Stimulated activated CD8-positive, alpha-beta memory T cell treated with anti-CD3 and anti-CD28 coated beads, Interleukin-4, amount 100 ng/mL, for 1 hour (primary cell): Measurements from ENCODE around the gene LTV1.
"Not testable (repeated sequence)": the region's sequence is repeated elsewhere in the genome, so short reads cannot be mapped to it uniquely, and the experiment has no call there.

Experiments used
- DNase-seq, 2 donors: peaks; one replicate each; pipeline ENCODE4 v3.0.0-alpha.2; 2020; ENCODE audit warnings: low read depth in 2 of 2, low spot score in 1 of 2

The LTV1 gene

GRCh38 chr6:143842902-143843676, at the start of gene LTV1:
TSS of gene LTV1 (plus strand) at chr6:143843338. CDS start at chr6:143843478, 140 bp downstream.
- DNase-seq, result peak; percentile 72 to 87

- DNase-seq, result not testable (repeated sequence)
These were observed 46.6 kb upstream of the LTV1 start for GRCh38 chr6:143796551-143796950.

GRCh38 chr6:143798487-143798886, 44.7 kb upstream of the LTV1 start:
- not testable (repeated sequence) for DNase-seq

GRCh38 chr6:143802833-143803565, 40.1 kb upstream of the LTV1 start:
- DNase-seq, result no peak

GRCh38 chr6:143803769-143804568, 39.2 kb upstream of the LTV1 start:
- DNase-seq, result no peak

GRCh38 chr6:143804835-143805239, 38.3 kb upstream of the LTV1 start:
- no peak for DNase-seq

GRCh38 chr6:143806282-143807102, 36.6 kb upstream of the LTV1 start:
- no peak for DNase-seq

GRCh38 chr6:143807103-143807772, 35.9 kb upstream of the LTV1 start:
- no peak for DNase-seq

GRCh38 chr6:143810745-143811144, 32.4 kb upstream of the LTV1 start:
- DNase-seq, result no peak

- no peak for DNase-seq
These were observed 31.5 kb upstream of the LTV1 start for GRCh38 chr6:143811501-143812157.

- DNase-seq, result no peak
These were observed 25.5 kb upstream of the LTV1 start for GRCh38 chr6:143817621-143818020.

- DNase-seq, result no peak
These were observed 21.8 kb upstream of the LTV1 start for GRCh38 chr6:143821359-143821758.

GRCh38 chr6:143822584-143823024, 20.5 kb upstream of the LTV1 start:
- no peak for DNase-seq

- DNase-seq, result no peak
These were observed 19.6 kb upstream of the LTV1 start for GRCh38 chr6:143823548-143823947.

- DNase-seq, result no peak
These were observed 14.6 kb upstream of the LTV1 start for GRCh38 chr6:143828572-143828971.

- DNase-seq, result no peak
These were observed 7.0 kb upstream of the LTV1 start for GRCh38 chr6:143836150-143836549.

GRCh38 chr6:143838395-143838794, 4.7 kb upstream of the LTV1 start:
- no peak for DNase-seq

- DNase-seq, result no peak
These were observed 3.9 kb upstream of the LTV1 start for GRCh38 chr6:143839196-143839595.

- DNase-seq, result no peak
These were observed 2.4 kb upstream of the LTV1 start for GRCh38 chr6:143840595-143841265.
